GM18909 (cell line): ENCODE measurements around the gene PREB.

Experiments used
- ATAC-seq: cut with Tn5 transposase; IDR thresholded peaks from one replicate; pipeline ENCODE4 v1.9.1; 2021; ENCODE audit warnings: mild to moderate bottlenecking; ENCODE audit not compliant: unreplicated experiment, poor library complexity

PREB gene

DNA sequence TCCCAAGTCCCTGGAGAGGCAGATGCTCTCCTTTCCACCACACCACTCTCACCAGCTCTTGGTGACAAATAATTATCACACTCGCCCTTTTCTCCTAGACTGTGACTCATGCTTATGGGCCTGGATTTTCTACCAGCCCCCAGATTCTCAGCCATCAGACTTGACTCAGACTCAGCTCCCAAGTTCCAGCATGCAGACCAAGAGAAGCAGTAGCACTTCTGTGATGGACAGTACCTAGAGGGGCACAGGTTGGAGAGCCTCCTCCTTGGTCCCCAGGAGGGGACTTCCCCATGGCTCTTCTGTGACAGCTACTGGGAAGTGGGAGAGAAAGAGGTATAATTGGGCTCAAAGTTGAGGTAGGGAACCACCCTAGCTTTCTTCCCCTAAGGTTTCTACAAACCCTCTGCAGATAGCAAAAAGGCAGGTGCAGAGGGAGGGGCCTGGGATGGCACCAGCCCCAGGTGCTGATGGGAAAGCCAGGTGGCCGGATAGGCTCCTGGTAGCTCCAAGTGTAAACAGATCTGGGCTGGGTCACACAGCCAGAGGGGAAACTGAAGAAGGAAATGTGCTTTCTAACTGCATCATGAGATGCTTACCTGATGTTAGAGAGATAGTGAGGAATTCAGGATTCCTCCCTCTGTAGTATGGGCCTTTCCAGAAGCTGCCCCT, 18.5 kb upstream of the PREB start:
- no peak for ATAC-seq

DNA sequence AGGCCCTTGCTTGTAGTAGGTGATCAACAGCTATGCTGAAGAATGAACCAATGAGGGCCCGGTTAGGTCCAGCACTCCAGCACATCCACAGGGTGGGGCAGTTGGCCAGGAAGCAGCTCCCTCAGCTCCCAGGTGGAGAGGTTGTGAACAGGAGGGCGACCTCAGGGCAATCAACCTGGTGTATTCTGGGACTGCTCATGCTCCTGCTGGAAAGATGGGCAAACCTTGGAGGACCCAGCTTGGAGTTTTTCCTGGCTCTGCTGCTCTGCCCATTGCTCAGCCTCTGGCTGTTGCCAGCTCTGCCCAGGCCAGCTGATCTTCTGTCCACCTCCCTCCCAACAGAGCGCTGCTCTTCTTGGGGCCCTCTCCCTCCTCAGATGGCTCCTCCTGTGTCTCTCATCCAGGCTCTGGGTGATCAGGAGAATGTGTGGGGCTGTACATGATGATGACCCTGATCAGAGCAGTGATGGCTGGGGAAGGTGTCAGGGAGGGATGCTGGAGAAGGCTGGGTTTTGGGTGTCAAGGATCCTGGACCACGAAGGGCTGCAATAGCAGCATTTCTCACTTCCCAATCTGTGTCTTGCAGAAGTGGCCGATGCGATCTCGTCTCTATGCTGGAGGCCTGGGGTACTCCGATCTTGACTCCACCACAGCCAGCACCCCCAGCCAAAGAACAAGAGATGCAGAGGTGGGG, 17.8 kb upstream of the PREB start:
- no peak for ATAC-seq

DNA sequence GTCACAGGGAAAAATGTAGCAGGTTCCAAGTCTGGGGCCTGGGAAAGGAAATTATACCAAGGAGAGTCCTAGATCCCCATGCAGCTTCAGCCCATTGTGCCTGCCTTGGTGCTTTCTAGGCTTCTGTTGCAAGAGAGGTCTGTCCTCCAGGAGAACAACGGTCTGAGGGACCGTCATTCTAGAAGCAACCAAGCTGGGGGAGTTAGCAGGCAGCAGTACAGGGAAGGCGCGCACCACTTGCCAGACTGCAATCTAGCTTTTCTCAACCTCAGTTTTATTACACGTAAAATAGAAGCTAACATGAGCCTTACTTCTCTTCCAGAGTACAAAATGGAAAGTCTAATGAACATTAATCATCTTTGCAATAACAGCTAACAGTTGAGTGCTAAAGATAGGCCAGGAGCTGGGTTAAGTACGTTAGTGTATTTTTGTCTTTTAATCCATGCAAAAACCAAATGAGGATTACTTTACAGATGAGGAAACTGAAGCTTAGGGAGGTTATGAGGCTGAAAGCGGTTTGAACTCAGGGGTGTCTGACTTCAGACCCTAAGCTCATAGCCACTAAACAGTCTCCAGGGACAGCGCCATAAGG, 16.3 kb upstream of the PREB start:
- ATAC-seq, result no peak

DNA sequence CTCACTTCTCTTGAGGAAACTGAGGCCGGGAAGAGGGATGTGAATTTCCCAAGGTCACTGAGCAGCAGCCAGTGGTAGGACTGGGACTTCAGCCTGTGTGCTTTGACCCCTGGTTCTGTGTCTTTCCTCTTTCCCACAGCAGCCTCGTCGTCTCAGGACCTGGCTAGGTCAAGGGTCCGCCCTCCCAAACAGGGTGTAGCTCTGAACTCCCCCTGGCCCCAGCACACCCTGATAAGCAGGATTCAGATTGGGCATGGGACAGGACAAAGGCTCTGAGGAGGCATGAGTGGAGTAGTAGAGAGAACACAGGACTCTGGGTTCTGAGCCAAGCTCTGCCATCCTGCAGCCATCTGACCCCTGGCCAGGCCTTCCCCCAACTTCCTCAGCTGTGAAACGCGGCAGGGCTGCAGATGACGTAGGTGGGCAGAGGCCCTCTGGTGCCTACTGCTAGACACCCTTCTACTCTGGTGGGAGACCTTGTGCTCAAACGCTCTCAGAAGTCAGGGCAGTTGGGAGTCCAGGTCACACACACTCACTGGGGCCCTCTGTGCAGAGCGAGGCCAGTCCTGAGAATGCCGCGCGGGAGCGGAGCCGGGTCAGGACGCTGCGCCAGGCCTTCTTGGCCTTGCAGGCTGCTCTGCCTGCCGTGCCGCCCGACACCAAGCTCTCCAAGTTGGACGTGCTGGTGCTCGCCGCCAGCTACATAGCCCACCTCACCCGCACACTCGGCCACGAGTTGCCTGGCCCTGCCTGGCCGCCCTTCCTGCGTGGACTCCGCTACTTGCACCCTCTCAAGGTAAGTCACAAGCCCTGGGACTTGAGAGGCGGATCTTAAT, 15.4 kb upstream of the PREB start:
- no peak for ATAC-seq

DNA sequence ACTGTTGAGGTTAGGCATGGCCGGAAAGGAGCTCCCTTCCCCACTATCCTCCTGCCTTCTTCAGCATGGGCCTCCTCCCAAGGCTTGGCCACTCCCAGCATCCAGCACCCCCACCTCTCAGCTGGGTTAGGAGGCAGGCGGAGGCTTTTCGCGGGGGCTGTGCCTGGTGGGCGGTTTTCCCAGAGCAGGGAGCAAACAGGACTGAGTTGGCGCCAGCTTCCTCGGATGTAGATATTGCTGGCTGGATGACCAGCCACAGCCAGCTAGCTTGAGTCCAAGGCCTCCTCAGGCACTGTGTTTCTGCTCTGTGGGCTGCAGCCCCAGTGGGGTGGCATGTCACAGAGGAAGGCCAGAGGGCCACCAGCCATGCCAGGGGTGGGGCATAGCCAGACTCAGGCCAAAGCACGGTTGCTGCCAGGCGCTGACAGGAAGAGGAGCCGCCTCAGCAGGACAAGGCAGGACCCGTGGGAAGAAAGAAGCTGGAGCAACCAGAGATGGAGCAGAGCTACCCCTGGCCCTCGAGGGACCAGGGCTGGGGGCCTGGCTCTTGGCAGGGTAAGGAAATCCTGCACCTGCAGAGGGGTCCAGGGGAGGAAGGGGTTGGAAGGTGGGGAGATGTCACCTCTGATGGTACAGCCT, 14.5 kb upstream of the PREB start, which contains the start of gene TCF23:
Gene TCF23 (plus strand): TSS at position 204 of the 639 bp plus-strand sequence. CDS start 130 bp downstream, at position 334.
- no peak for ATAC-seq

DNA sequence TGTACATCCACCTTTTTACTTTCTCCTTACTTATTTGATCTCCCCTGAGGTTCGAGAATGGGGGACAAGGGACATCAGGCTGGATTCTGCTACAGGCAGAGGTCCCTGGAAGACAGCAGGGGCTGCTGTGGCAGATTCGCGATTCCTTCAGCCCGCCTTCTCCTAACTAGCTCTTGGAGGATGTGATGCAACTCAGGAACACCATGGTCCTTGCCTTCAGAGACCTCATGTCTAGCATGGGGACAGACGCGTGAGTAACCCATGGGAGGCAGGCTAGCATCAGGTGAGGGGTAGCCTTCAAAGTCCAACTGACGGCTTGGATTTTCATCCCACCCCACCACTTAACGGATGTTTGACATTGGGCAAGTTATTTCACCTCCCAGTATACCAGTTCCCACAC, 13.5 kb upstream of the PREB start:
- no peak for ATAC-seq

DNA sequence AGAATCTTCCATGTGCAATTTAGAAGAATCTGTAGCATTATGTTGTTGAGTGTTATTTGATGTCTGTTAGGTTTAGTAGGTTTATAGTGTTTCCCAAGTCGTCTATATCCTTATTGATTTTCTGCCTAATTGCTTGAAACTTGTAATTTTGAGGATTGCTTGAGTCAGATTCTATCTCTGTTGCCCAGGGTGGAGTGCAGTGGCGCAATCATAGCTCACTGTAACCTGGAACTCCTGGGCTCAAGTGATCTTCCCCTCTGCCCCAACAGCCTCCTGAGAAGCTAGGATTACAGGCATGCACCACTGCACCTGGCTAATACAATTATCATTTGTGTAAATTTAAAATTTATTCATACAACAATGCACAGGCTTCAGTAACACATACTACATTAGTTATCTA, 11.2 kb upstream of the PREB start:
- no peak for ATAC-seq

DNA sequence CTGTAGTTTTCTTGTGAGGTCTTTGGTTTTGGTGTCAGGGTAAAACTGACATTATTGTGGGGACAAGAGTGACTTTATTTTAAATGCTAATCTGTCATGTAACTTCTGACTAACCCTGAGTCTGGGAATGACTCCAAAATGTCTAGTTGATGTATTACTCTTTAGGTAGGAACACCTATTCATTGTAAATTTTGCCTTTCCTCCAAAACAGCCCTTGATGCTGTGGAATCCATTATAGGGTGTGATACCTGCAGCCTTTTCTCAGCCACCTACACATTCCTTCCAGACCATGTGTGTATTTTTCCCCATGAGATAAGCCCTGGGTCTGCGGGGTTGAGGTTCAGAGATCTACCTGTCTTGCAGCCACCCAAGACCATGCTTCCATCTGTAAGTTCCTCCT, 8.8 kb upstream of the PREB start:
- no peak for ATAC-seq

DNA sequence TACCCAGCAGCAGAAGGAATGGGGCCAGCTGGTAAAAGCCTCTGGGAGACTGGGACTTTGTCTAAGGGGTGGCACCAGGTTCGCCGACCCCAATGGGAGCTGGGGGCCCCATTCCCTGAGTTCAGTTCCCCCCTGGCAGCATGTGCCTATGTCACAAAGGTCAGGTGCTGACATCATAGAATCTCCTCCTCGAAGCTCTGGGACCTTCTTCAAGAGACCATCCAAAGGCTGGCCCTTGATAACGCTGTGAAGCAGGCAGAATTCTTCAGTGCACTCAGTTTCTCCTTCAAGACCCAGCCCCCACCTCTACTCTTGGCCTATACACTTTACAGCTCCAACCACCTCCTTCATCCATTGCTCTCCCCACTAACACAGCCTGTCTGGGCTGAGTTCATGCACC, 4.9 kb upstream of the PREB start, which contains the start of gene PRR30:
Gene PRR30 (minus strand): TSS at position 101 of the 400 bp plus-strand sequence. CDS start 1,081 bp downstream, outside the sequence.
- no peak for ATAC-seq

DNA sequence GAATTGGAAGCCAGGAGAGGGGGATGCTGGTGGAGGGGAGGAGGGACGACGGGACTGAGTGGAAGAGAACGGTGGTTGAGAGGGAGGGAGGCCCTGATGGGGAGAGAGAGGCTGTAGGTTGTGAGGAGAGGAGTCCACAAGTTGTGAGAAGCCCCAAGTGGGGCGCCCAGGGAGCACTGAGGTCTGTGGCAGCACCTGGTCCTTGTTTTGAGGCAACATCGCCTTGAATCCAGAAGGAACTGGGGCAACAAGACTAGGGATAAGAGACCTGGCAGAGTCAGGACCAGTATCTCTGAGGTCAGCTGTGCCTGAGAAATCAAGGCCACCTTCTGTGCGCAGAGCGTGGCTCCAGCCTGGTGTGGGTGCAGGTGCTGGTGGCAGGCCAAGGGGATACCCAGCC, 3.7 kb upstream of the PREB start:
- no peak for ATAC-seq

DNA sequence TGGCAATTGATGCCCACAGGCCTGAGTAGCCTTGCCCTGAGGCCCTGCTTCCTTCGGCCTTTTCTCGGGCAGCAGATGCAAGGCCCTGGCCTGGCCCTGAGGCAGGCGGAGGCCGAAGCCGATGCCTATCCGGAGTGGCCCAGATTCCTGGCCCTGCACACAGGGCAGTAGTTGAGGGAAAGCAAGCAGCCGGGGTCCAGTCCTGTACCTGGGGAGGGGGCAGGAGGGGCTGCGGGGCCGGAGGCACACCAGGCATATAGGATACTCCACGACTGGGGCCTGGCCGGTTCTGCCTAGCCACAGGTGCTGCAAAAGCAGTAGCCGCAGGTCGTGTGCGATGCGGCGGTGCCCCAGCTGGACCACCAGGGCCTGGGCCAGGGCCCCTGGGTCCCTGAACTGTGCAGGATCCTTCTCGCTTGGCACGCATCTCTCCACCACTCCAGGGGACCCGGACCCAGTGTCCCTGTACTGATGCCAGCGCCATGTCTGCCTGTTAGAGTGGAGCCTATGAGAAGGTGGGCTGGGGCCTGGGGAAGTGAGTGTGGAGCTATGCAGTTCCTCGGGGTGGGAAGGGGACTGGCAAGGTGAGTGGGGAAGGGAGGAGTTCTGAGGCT, 3.0 kb upstream of the PREB start:
- no peak for ATAC-seq

DNA sequence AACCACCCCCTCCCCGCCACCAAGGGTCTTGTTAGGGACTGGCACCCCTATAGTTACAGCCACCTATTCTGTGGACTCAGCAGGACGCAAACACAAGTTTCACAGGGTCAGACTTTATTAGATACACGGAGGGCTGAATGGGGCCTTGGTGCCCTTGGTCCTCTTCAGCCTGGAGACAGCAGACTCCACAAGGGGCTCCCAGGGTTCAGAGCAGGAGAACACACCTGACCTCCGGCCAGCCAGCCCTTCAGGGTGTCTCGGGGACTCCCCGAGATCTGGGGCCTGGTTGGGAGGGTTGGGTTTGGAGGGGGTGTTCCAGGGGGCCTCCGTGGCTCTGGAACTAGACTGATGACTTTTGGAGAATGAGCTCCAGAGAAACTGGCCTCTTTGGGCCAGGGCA, 2.3 kb upstream of the PREB start:
- no peak for ATAC-seq

DNA sequence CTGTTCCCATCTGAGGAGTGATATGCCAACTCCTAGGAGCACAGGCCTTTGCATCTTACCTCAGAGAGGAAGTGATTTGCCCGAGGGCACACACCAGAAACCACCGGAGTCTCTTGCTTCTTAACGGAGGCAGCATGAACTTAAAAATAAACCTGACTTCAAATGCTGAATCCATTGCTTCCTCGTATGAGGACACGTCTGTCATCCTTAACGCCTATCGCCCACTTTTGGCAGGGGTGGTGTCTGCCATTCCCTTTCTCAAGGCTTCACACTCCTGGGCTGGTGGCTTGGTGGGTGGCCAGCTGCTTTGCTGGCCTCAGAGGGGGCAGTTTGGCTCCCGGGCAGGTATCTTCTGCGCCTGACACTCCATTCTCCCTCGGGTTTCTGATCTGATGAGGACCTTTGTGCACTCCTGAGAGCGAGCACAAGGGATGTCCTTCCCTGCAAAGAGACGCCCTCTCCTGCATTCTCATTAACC, 1.1 kb upstream of the PREB start:
- no peak for ATAC-seq

DNA sequence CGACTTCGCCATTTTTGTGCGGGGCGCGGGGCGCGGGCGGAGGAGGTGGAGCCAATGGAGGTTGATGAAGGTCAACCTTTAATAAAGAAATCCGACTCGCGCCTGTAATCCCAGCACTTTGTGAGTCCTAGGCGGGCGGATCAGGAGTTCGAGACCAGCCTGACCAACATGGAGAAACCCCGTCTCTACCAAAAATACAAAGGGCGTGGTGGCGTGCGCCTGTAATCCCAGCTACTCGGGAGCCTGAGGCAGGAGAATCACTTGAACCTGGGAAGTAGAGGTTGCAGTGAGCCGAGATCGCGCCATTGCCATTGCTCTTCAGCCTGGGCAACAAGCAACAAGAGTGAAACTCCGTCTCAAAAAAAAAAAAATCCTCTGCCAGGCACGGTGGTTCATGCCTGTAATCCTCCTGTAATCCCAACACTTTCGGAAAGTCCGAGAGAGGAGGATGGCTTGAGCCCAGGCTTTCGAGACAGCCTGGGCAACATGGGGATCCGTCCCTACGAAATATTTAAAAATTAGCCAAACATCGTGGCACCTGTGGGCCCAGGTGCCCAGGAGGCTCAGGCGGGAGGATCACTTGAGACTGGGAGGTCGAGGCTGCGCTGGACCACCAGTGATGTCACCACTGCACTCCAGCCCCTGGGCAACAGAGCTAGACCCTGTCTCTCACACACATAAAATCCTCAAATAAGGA, 493 bp upstream of the PREB start:
- ATAC-seq, result no peak

DNA sequence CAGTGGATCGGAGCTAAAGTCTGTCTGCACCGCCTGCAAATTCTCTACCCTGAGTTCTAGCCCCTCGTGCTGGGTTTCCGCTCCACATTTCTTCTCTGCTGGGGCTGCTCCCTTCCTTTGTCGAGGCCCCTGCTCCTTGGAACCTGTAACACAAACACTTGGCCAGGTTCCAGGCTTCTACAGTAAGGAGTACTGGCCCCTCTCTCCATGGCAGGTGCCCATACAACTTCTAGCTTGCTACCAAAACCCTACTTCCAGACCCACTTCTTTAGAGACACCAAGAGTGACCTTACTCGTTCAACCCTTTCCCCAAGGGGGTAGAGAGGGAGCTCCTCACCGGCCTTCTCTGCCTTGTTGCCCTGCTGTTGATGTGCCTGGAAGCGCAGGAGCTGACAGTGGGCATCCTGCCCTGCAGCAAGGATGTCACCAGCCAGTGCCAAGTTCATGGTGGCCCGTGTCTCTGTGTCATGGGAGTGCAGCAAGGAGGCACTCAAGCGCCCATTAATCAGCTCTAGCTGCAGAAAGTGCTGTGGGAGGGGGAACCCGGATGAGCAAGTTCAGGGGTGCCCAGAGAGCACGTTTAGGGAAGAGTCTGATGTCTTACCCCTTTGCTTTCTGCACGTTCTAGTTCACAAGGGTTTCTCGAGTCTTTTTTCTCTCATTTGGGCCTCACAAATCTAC, 1.1 kb downstream of the PREB start:
- no peak for ATAC-seq

DNA sequence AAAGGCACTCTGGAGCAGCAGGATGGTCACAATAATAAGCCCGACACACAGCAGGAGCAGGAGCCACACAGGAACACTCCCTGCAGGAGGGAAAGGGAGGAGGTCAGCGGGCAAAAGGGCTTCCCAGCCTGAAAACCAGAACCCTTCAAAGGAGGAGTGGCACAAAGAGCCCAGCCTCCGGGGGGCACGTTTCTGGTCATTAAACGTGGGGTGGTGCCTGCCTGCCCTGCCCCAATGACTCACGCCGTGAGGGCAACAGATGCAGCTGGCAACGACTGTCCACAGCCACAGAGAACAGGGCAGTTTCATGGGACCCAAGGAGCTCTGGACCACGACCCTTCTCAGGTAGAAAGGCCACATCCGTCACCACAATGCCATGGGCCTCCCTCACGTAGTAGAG, 3.0 kb downstream of the PREB start:
- ATAC-seq, result no peak

DNA sequence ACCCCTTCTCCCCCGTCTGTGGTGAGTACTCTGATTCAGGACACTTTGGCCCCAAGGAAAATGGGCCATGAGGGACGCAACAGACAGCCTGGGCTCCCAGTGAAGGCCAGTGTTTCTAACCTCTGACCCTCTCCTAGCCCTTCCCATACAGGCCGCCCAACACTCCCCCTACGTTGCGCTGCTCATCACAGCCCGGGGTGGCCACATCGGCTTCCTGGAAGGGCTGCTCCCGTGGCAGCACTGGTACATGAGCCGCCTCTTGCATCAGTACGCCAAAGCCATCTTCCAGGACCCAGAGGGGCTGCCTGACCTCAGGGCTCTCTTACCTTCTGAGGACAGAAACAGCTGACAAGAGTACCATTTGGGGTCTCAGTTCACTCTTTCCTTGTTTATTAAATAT, 4.0 kb downstream of the PREB start:
- no peak for ATAC-seq

DNA sequence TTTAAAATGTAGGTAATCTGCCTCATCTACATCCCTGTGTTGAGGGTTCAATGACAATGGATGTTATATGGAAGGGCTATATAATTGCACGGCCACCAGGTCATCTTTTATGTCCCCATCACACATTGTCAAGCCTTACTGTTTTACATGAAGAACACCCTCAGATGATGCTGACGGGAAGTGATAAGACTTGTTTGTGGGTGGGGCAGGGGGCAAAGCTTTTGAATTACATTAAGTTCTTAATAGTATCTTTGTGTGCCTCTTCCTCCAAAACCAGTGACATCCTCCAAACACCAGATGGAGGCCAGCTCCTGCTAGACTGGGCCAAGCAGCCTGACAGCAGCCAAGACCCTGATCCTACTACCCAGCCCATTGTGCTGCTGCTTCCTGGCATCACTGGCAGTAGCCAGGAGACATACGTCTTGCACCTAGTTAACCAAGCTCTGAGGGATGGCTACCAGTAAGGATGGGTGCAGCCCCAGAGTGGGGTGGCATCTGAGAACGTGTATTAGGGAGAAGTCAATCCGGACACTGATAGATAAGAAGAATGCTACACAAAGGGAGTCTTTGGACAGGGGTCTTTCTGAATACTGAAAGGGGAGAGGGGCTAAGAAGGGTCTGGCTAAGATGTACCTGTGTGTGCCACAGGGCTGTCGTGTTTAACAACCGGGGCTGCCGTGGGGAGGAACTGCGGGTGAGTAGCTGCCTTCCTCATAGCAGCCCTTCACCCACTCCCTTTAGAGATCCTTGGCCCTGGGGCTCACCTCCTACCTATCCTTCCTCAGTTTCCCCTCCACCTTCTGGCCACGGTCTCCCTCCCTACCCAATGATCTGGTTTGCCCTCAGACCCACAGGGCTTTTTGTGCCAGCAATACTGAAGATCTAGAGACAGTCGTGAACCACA, 5.5 kb downstream of the PREB start:
- ATAC-seq, result no peak
